ENCODE results near the gene TTC16. TPM values are rescaled to one million over a fixed set of nuclear protein-coding genes. Genes with fewer than 3 reads are reported as not detected.

Gene TTC16
- total and polyA plus RNA-seq, 4 donors = 0.02 to 0.08 TPM; not detected in 2

- Histone ChIP-seq H3K9me3 (ENCODE audit: control insufficient read depth in 4 of 4, low read length in 3 of 4) (no peaks in the 10 kb centered on the region), H3K4me1 (ENCODE audit: control insufficient read depth in 4 of 4, insufficient read depth in 4 of 4, low read length in 3 of 4) (peaks cover 0 to 10% (median 8%) of the 10 kb centered on the region in 4 donors), H3K27ac (ENCODE audit: low read depth in 1 of 2, low read length in 2 of 2) (no peak overlapping the region), H3K4me3 (ENCODE audit: low read depth in 1 of 3, low read length in 3 of 3) (peak overlapping the region in 1 of 3 donors; percentile 54), H3K36me3 (ENCODE audit: control insufficient read depth in 4 of 4, insufficient read depth in 3 of 4, low read depth in 1 of 4, low read length in 3 of 4) (no peaks in the 10 kb centered on the region), H3K27me3 (ENCODE audit: control insufficient read depth in 4 of 4, insufficient read depth in 4 of 4, low read length in 3 of 4) (no peaks in the 10 kb centered on the region), H3K9ac (ENCODE audit: low read depth in 1 of 2, low read length in 2 of 2) (no peak overlapping the region)
- TF ChIP-seq SP1 (IDR thresholded peaks at IDR 0.05) (no peak), GABPA (IDR thresholded peaks at IDR 0.05 in 1 of 2, conservative IDR thresholded peaks at IDR 0.05 in 1 of 2) (peak in 1 of 2 donors; percentile 25), CTCF (IDR thresholded peaks at IDR 0.05; ENCODE audit: low read depth, low read length, missing input control) (no peak), HNF4G (IDR thresholded peaks at IDR 0.05) (no peak), ZBTB33 (IDR thresholded peaks at IDR 0.05) (no peak), FOXA1 (IDR thresholded peaks at IDR 0.05) (no peak), RXRA (IDR thresholded peaks at IDR 0.05) (peak in 1 of 2 donors; percentile 2), NR2F2 (IDR thresholded peaks at IDR 0.05) (no peak), RAD21 (IDR thresholded peaks at IDR 0.05) (no peak), YY1 (IDR thresholded peaks at IDR 0.05) (peak; percentile 0), JUND (IDR thresholded peaks at IDR 0.05) (no peak), REST (IDR thresholded peaks at IDR 0.05) (no peak), TAF1 (conservative IDR thresholded peaks at IDR 0.05) (no peak), HNF4A (conservative IDR thresholded peaks at IDR 0.05) (no peak), FOXA2 (IDR thresholded peaks at IDR 0.05) (no peak), EGR1 (IDR thresholded peaks at IDR 0.05; ENCODE audit: low read depth in 2 of 2) (no peak)
- TF ChIP-seq, protein P1, sequence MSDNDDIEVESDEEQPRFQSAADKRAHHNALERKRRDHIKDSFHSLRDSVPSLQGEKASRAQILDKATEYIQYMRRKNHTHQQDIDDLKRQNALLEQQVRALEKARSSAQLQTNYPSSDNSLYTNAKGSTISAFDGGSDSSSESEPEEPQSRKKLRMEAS (IDR thresholded peaks at IDR 0.05) = no peak
- TF ChIP-seq, protein P2, sequence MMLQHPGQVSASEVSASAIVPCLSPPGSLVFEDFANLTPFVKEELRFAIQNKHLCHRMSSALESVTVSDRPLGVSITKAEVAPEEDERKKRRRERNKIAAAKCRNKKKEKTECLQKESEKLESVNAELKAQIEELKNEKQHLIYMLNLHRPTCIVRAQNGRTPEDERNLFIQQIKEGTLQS (IDR thresholded peaks at IDR 0.05) = no peak
- no peak for DNase-seq (ENCODE audit: low spot score)
- WGBS = 7% methylated on average over 19 of the region's 19 CpGs
Observed at GRCh38 chr9:127771570-127772189, 55.8 kb downstream of the TTC16 start.
